Measurements from ENCODE around the gene KIFC3.

The KIFC3 gene

DNA sequence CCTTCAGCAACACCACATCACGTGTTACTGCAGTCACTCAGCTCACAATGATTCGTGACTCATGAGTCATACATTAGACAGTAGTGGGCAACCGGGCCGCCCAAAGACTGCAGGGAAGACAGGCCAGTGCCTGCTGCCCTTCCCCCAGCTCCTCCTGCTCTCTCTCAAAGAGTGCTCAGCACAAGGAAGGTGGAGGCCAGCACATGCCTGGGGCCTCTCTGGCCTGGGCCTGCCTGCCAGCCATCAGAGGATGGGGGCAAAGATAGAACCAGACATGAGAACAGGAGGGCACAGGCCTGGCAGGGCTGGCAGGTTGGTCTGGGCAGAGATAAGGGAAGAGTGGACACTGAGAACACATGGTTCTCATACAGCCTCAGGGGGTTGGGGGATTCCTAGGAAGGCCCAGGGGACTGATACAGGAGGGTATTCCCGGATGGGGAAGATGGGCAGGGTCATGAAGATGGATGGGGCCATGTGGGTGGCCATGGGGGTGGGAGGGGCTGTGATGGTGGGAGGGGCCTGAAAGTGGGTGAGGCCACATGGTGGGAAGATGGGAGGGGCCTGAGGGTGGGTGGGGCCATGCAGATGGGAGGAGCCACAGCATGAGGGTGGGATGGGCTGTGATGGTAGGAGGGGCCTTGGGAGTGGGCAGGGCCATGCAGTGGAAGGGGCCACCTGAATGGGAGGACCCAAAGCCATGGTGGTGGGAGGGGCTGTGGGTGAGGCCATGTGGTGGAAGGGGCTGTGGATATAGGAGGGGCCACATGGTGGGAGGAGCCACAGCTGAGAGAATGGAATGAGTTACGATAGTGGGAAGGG is 37.7 kb downstream of the KIFC3 start:
- no peak for DNase-seq

DNA sequence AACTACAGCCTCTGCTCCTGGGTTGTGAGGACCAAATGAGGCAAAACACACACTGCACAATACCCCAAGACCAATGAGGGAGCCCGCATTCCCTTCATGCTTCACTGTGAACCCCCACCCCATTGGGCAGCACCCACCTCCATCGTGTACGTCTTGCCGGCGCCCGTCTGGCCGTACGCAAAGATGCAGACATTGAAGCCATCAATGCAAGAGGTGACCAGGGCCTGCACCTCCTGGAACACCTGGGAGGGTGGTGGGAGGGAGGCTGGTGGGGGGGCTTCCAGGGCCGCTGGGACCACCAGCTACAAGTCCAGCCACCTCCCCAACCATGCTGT is 38.3 kb downstream of the KIFC3 start:
- no peak for DNase-seq

DNA sequence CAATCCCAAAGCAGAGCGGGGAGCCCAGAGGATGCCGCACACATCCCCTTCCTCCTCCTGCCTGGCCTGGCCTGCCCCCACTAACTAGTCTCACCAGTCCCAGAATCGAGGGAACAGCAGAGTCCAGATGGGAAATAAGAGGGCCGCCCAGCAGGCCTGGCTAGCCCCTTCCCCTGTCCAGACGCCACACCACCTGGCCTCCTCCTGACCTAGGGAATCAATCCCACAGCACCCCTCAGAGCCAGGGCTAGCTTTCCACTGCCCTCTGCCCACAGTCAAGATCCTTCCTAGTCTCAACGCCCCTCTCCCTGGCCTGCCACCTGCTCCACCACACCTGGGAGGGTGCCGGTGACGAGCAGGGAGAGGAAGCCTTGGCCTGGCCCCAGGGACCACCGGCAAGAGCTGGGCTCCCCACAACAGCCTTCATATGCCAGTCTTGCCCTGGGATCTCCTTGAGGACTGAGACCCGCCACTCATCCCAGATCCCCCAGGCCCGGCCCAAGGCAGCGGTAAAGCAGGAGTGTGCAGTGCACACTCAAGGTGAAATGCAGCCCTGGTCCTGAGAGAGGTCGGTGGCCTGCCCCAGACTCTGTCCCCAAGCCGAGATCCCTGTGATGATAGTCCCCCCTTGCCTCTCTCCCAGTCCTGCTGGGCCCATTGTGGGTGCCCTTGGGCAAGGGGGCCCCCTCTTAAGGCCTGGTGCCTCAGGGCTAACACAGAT is 38.8 kb downstream of the KIFC3 start:
- DNase-seq = no peak

DNA sequence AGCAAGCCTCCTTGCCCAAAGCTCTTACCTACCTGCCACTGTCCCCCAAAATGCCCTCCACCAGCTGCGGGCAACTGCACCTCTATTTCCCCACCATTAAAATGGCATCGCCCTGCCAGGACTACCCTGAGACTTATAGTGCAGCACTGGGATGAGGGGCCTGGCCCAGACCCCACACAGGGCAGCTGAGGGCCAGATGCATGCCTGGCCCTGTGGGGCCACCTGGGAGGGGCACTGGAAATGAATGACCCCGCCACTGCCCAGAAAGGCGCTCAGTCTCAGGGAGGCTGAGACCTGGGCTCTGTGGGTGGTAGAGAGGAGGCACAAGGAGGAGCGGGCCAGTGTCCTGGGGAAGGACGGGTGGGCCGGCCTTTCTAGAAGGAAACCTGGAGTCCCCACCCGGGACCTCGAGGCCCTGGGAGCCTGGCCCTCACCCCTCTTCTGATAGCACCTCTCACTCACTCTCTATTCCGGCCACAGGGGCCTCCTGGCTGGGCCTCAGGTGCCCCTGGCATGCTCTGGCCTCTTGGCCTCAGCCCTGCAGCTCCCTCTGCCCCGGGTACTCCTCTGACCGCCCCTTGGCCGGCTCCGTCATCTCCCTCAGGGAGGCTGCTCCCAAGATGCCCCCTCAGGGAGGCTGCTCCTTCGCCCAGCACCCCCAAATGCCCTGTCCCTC is 39.8 kb downstream of the KIFC3 start:
- no peak for DNase-seq

- DNase-seq = no peak
These were observed 40.3 kb downstream of the KIFC3 start for GRCh38 chr16:57761957-57762356.

GRCh38 chr16:57761301-57761700 is 41.0 kb downstream of the KIFC3 start:
- no peak for DNase-seq

DNA sequence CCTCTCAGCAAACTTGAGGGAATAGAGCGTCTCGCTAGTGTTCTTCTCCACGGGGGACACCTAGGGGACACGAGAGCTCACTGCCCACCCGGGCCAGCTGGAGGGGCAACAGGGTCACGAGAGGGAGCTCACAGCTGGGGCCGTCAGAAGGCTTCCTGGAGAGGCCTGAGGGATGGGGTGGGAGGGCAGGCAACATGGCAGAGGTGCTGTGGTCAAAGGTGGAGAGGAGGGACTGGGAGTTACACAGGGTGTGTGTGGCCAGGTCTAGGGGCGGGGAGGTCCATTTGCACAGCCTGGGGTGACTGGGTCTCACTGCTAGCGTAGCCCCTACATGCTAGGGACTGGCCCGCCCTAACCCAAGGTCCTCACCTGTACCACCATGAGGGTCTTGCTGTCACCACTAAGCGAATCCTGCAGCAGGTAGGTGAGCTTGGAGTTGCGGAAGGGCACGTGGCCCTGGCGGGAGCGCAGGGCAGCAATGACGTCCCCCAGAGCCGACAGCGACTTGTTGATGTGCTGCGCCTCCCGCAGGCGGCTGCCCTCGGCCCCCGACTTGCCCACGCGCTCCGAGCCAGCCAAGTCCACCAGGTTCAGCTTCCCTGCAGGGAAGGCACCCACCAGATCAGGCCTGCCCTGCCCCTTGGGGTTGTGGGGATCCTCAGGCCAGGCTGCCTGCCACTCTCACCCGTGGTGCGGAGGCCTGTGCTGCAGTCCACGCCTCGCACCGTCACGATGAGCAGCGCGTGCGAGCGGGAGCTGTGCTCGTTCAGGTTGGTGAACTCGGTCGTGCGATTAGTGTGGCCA is 41.7 kb downstream of the KIFC3 start:
- DNase-seq = no peak

GRCh38 chr16:57759541-57760356 is 42.5 kb downstream of the KIFC3 start:
- no peak for DNase-seq

DNA sequence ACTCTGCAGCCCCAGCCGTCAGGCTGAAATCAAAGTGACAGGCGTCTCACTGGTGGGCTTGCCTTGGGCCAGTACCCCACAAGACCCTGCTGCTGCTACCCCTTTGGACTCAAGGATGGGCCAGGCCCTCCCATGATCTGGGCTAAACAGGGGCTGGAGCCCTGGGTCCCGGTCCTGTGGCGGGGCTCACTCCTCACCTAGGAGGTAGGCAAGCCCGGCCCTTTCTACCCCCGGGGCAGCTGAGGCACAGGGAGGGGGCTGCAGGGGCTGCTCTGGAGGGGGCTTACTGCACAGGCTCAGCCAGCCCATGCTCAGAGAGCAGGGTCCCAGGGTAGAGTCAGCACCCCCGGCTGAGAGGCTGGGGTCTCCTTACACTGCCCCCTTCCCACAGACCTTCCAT is 43.2 kb downstream of the KIFC3 start:
- no peak for DNase-seq

DNA sequence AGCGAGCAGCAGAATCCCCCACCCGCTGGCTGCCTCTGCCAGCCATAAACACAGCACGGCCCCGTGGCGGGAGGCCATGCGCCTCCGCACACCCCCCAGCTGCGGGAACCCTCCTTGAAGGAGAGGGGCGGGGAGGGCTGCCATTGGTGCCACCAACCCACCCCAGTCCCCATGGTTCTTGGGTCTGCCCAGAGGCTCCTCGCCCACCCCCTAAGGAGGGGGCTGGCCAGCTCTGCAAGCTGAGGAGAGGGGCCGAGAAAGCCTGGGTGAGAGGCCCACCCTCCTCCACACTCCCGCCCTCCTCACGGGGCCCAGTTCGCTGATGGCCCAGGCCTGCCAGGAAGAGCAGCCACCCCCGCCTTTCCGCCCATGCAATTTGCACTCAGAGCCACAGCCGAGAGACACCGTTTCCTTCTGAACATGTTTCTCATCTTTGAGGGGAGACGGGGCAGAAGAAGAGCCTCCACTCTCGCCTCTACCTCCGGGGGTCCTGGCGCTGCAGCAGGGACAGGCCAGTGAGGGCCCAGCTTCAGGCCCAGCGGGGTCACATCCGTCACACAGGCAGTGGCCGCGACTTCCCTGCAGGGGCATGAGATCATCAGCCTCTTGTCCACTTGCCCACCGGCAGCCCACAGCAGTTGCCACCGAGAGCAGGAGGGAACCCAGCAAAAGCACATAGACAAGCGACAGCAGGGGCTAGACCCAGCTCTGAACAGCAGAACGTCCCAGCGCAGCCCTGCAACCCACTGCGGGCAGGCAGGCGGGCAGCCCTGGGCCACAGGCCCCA is 43.8 kb downstream of the KIFC3 start:
- DNase-seq = no peak

DNA sequence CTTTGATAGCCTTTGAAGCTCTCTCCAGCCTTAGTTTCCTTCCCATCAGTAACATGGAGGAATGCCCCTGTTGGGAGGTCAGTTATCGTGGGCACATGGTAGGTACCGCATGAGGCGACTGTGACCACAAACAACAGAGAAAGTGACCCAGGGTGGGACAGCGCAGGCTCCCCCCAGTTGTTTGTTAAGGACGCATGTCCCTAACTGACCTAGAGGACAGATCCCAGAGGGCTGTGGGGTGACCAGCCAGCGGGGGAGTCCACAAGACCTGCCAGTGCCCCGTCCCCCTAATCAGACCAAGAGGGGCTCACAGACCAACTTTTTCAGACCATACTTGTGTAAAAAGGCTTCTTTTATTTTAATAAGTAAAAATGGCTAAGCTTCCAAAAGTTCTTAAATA is 44.4 kb downstream of the KIFC3 start:
- no peak for DNase-seq

DNA sequence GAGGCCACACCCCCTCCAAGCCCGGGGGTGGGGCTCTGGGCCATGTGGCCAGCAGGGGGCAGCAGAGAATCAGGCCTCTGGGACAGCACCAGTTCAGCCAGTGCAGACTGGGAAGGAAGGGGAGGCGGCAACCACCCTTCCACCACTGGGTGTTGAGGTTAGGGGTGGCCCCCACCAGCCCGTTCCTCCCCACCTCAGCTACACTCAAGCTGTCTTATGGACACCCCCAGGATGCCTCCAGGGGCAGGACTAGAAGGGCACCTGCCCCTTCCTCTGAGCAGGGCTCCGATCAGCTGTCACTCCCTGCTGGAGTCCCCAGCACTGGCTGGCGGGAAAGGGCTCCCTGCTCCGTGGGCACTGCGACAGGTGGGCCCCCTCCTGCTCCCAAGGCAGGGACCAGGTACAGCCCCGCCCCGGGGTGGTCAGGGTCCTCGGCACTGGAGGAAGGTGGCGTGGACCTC is 44.9 kb downstream of the KIFC3 start:
- DNase-seq = peak; percentile 89

GRCh38 chr16:57756424-57757325 is 45.6 kb downstream of the KIFC3 start:
- no peak for DNase-seq

GRCh38 chr16:57755726-57756423 is 46.4 kb downstream of the KIFC3 start:
- DNase-seq = no peak

- no peak for DNase-seq
These were observed 47.1 kb downstream of the KIFC3 start for GRCh38 chr16:57755061-57755684.

GRCh38 chr16:57754354-57755060 is 47.8 kb downstream of the KIFC3 start:
- DNase-seq = no peak

- no peak for DNase-seq
These were observed 48.6 kb downstream of the KIFC3 start for GRCh38 chr16:57753448-57754353.
